HPDE6-E6E7 (cell line): ENCODE measurements around the gene RUNX2.
A peak's percentile ranks its signal among the peaks of the same experiment; 100 is the strongest.

Source experiments
- DNase-seq: peaks from one replicate; pipeline ENCODE4 v3.0.0; 2011; ENCODE audit warnings: missing footprints; ENCODE audit errors: extremely low spot score

RUNX2 gene

DNA sequence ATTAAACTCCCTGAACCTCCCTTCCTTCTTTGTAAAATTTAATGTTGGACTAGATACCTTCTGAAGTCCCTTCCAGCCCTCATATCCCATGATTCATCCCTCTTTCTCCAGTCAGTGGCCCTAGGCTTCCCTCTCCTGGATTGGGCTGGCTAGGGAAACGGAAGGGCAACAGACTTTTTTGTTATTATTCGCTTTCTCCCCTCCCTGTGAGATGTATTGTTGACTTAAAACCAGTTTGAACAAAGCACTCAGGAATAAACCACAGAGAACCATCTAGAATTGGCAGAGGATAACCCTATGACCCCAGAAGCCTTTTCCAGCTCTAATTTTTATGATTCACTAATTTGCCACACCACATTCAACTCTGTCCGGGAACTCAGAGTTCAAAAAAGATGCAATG, 289.3 kb downstream of the RUNX2 start:
- peak; percentile 48 for DNase-seq

- no peak for DNase-seq
Measured at GRCh38 chr6:45618259-45618658, 290.1 kb downstream of the RUNX2 start.

- no peak for DNase-seq
Measured at GRCh38 chr6:45619211-45619760, 291.2 kb downstream of the RUNX2 start.

DNA sequence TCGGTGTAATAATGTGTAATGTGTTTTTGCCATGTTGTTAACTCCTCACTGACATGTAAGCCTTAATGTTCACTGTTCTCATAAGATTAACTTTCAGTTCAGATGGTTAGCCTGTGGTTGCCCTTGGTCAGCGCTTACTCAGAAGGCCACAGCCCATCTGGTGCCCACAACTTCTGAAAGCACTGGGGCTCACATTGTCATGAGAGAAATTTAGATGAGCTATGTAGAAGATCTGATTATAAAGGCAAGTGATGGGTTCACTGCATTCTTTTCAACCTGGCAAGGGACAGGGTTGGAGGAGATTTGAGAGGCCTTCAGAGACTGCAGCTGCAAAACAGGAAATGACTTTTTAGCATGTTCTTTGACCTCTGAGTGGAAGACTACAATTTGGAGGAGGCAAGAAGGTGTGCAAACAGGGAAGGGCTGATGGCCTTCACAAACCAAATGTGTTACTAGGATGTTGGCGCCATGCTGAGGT, 291.9 kb downstream of the RUNX2 start:
- no peak for DNase-seq

DNA sequence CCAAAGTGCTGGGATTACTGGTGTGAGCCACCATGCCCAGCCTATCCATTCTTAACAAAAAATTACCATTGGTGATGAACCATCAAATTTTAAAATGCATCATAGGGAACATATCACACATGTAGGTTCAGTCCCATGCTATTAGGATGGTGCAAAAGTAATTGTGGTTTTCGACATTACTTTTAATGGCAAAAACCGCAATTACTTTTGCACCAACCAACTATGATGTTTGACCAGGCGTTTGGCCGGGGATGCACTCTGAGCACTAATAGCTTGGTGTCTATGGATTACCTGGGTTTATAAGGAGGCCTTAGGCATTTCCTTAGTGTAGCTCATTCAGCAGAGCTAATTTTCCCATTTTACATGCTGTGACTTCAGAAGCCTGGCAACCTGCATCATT, 296.1 kb downstream of the RUNX2 start:
- no peak for DNase-seq

- no peak for DNase-seq
Measured at GRCh38 chr6:45625191-45625664, 297.1 kb downstream of the RUNX2 start.

GRCh38 chr6:45626087-45626891, 298.2 kb downstream of the RUNX2 start:
- peak; percentile 42 for DNase-seq

DNA sequence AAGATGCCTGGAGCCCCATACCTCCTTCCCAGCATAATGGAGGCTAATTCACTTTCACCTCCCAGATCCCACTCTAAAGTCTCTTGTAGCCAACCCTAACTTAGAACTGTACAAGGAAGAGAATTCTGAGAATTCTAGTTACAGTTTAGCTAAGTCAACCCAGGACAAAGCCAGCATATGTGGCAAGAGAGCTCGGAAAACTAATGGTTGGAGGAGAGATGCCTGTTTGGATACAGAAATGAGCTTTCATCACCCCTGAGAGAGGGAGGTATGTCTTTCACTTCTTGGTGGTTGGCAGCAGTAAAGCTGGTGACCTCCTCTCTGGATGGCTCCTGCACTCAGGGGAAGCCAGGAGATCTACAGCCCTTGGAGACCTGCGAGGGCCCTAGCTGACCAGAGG, 302.2 kb downstream of the RUNX2 start:
- no peak for DNase-seq

GRCh38 chr6:45630801-45631200, 302.7 kb downstream of the RUNX2 start:
- no peak for DNase-seq

DNA sequence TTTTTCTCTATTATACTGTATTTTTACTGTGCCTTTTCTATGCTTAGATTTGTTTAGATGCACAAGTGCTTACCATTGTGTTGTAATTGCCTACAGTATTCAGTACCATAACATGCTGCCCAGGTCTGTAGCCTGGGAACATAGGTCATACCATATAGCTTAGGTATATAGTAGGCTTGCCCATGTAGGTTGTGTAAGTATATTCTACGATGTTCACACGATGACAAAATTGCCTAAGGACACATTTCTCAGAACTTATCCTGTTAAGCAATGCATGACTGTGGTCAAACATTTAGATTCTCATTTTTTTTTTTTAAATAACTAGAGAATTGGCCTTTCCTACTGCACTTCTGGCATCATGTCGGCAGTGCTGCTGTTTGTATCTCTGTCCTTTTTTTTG, 303.3 kb downstream of the RUNX2 start:
- no peak for DNase-seq

DNA sequence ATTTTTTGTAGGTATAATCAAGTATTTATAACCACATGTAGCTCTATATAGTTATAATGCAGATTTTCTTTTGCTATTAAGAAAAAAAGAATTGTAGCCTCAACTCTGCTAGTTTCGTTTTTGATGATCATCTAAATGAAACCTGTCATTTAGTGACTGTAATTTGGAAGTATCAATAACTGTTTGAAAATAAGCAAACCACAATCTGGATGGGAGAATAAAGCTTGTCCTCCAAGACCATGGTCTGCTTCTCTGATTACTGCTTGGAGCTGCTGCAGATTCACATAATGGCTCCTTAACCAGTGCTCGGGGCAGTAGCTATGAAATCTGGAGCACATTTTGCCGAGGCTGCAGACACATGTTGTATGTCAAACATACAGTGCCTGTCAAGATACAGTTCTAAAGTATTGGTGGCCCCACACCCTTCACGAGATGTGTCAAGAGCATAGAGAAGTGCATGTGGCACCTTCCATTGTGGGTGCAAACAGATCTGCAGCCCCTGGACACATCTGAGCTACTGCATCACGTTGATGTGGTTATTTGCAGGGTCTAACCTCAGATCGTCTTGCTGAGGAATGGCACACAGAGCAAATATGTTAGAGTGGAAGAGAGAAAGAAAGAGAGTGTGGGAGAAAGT, 305.3 kb downstream of the RUNX2 start:
- DNase-seq, result no peak

DNA sequence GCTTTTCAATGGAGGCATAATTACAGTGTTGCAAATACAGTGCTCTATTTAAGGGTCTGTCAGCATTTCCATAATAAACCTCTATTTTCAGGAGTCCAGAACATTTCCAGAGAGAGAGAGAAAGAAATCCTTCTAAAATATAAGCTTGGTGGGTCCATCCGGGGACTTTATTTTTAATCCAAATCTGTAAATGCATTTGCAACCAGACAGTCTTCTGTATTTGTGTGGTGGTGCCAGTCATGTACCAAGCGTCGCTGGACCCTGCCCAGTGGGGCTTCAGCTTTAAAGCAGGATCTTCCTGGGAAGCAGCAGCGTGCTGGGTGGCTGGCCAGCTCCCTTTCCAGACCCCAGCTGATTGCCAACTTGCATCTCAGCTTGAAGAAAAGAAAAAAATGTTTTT, 306.1 kb downstream of the RUNX2 start:
- no peak for DNase-seq

DNA sequence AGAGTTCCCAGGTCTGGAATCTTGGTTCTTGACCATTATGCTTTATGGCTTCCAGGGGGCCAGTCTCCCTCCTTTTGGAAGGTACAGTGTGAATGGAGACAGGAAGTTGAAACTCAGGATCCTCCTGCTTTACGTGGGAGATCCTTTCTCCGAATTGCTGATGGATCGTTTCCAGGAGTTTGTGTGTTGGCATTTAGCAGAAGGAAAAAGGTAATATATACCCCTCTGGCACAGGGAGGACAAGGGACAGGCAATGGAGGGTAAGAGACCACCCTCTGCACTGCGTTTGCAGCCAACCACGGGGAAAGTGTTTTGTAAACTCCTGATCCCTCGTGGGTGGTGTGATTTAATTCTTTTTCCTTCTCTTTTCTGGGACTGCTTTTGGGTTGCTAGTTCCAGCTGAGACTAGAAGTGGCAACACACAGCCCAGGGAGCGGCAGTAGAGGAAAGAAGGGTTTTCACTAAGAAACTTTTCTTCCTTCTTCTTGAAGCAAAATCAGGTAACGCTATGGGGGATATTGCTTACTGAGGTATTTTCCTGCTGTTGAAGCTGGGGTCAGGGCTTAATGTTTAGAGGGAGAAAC, 307.2 kb downstream of the RUNX2 start:
- DNase-seq, result no peak

- no peak for DNase-seq
Measured at GRCh38 chr6:45637056-45637455, 308.9 kb downstream of the RUNX2 start.

- DNase-seq, result no peak
Measured at GRCh38 chr6:45637611-45638257, 309.6 kb downstream of the RUNX2 start.

- no peak for DNase-seq
Measured at GRCh38 chr6:45640081-45640491, 312.0 kb downstream of the RUNX2 start.

GRCh38 chr6:45640811-45641210, 312.7 kb downstream of the RUNX2 start:
- no peak for DNase-seq

DNA sequence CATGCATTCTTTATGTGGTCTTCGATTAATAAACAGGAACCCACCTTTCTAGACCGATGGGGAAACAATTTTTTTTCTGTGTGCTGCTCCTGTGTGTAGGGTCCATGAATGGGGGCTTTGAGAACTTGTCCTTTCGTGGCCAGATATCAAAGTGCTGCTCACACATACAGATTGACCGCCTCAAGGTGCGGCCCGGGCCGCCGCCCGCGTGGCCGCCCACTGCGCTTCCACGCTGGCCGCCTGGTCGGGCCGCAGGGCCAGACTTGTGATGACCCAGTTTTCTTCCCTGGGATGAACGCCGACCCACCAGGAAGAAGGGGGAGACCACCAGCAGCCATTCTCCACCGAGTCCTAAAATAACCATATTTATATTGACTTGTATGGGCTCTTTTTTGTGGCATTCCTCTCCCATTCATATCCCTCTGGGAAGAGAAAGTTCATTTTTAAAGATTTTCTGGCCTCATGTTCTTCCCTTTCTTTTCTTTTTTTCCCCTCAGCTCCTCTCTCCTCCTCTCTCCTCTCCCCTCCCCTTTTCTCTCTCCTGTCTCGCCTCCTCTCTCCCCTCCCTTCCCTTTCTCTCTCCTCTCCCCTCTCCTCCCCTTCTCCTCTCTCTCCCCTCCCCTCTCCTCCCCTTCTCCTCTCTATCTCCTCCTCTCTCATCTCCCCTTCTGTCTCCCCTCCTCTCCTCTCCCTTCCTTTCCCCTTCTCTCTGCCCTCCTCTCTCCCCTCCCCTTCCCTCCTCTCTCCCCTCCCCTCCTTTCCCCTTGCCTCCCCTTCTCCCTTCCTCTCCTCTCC, 314.4 kb downstream of the RUNX2 start:
- DNase-seq, result no peak

DNA sequence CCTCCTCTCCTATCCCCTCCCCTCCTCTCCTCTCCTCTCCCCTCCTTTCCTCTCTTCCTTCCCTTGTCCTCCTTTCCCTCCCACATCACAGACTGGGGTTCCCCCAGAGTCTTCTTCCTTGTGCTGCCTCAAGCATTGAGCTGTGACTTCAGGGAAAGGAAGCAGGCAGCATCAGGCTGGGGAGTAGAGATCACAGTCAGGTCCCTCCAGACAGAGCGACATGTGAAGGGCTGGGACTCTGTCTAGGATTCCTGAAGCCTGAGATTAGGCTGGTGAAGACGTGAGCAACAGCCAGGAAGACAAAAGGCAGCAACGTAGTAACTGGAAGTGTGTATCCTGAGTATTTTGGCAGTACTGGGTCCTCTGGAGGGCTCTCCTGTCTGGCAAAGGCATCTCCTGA, 315.0 kb downstream of the RUNX2 start:
- no peak for DNase-seq

DNA sequence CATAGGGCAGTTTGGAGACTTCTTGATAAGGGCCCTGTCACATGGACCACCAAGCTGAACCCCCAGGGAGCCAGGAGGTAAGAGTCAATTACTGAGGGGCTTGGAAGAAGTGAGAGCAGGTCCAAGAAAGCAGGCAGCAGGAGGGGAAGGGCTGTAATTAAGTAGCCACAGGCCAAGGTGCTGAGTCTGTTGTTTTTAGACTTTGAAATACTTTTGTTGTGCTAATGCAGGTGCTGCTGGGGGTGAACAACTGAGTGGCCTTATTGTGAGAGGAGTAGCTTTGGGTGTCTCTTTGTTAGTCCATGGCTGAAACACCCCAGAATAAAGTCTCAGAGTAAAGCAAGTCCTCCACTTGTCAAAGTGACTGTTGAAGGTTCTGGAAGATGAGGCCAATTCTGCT, 316.6 kb downstream of the RUNX2 start:
- DNase-seq, result no peak

DNA sequence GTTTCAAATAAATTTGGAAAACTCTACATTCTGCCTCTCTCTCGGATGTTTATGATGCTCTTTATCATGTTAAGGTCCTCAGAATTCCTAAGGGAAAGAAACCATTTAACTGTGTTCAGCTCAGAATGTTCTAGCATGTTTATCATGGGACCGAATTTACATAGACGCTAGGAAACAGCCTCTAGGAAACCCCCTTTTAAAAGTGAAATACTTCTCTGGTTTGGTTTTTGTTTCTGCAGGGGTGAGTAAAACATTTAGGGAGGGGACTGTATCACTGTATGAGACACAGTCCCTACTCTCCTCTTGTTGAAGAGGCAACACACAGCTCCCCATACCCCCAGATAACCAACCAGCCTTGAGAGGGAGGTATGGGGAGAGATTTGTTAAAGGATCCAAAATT, 317.2 kb downstream of the RUNX2 start:
- no peak for DNase-seq
